ENCODE results near the gene SLC15A4.

- TF ChIP-seq CTCF (IDR thresholded peaks at IDR 0.05) (no peak), POLR2AphosphoS5 (IDR thresholded peaks at IDR 0.05; ENCODE audit: low read depth, low read length) (no peak), USF2 (IDR thresholded peaks at IDR 0.05; ENCODE audit: borderline replicate concordance, low read depth, low read length) (no peak), FOXM1 (IDR thresholded peaks at IDR 0.05; ENCODE audit: low read depth) (no peak)
Measured at GRCh38 chr12:128761379-128761790, 62.4 kb downstream of the SLC15A4 start.

All from SK-N-SH (cell line).